GM19035 (cell line): ENCODE measurements around the gene SRRT.
"Not testable (repeated sequence)": the region's sequence is repeated elsewhere in the genome, so short reads cannot be mapped to it uniquely, and the experiment has no call there.

Source experiments
- ATAC-seq: cut with Tn5 transposase; IDR thresholded peaks from one replicate; pipeline ENCODE4 v1.9.1; 2021; ENCODE audit not compliant: unreplicated experiment

The SRRT gene

GRCh38 chr7:100921039-100921438 lies 46.1 kb downstream of the SRRT start:
- ATAC-seq = no peak

- not testable (repeated sequence) for ATAC-seq
Measured at GRCh38 chr7:100923616-100924015, 48.7 kb downstream of the SRRT start.

- no peak for ATAC-seq
Measured at GRCh38 chr7:100929808-100930174, 54.9 kb downstream of the SRRT start.

GRCh38 chr7:100933734-100934133 lies 58.8 kb downstream of the SRRT start:
- no peak for ATAC-seq

DNA sequence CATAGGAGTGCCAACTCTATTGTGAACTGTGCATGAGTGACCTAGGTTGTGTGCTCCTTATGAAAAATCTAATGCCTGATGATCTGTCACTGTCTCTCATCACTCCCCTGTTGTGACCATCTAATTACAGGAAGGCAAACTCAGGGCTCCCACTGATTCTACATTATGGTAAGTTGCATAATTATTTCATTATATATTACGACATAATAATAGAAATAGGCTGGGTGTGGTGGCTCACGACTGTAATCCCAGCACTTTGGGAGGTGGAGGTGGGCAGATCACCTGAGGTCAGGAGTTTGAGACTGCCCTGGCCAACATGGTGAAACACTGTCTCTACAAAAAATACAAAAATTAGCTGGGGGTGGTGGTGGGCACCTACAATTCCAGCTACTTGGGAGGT lies 60.5 kb downstream of the SRRT start:
- ATAC-seq = not testable (repeated sequence)

DNA sequence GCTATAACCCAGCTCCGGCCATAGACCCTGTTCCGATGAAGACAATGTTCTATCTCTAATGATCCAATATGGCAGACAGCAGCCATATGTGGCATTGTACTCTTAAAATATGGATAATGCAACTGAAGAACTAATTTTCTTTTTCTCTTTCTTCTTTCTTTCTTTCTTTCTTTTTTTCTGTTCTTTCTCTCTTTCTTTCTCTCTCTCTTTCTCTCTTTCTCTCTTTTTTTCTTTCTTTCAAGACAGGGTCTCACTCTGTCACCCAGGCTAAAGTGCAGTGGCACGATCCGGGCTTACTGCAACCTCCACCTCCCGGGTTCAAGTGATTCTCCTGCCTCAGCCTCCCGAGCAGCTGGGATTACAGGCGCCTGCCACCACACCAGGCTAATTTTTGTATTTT lies 61.3 kb downstream of the SRRT start:
- not testable (repeated sequence) for ATAC-seq
